DND-41 (cell line): ENCODE measurements around the gene EVI5L.

Experiments used
- ATAC-seq: fragments of 200-7000 bp; cut with Tn5 transposase; 3 replicates; pipeline ENCODE4 v1.9.1; 2021; ENCODE audit warnings: low read depth; ENCODE audit not compliant: insufficient read depth
- DNase-seq: peaks from one replicate; pipeline ENCODE4 v3.0.0-alpha.2; 2020
- H2AFZ ChIP-seq: 2 replicates; pipeline ENCODE4 v1.6.0; 2012; ENCODE audit warnings: low read depth, low read length
- H3K27ac ChIP-seq: 2 replicates; pipeline ENCODE4 v1.5.1; 2012; ENCODE audit warnings: low read length, inconsistent platforms
- H3K27me3 ChIP-seq: fragments of 200-600 bp; sonication (generic); 2 replicates; pipeline ENCODE4 v1.6.0; 2012; ENCODE audit warnings: low read length, mild to moderate bottlenecking, inconsistent platforms; ENCODE audit not compliant: insufficient read depth, poor library complexity
- H3K36me3 ChIP-seq: 2 replicates; pipeline ENCODE4 v1.5.1; 2012; ENCODE audit warnings: low read length, inconsistent platforms; ENCODE audit not compliant: insufficient read depth
- H3K4me1 ChIP-seq: 2 replicates; pipeline ENCODE4 v1.5.1; 2012; ENCODE audit warnings: mild to moderate bottlenecking, low read length; ENCODE audit not compliant: insufficient read depth
- H3K4me2 ChIP-seq: 2 replicates; pipeline ENCODE4 v1.6.0; 2012; ENCODE audit warnings: mild to moderate bottlenecking, moderate library complexity, low read length, inconsistent platforms; ENCODE audit not compliant: insufficient read depth
- H3K4me3 ChIP-seq, 2 experiments: fragments of 200-600 bp in 1 of 2; shearing (Covaris generic) in 1 of 2; 2 replicates each; pipeline ENCODE4 v1.5.1; 2012 to 2016; ENCODE audit warnings: inconsistent platforms in 2 of 2, low read length in 2 of 2, mild to moderate bottlenecking in 2 of 2, low read depth in 1 of 2, moderate library complexity in 1 of 2
- H3K79me2 ChIP-seq: 2 replicates; pipeline ENCODE4 v1.6.0; 2012; ENCODE audit warnings: low read length, inconsistent platforms; ENCODE audit not compliant: insufficient read depth
- H3K9ac ChIP-seq: 2 replicates; pipeline ENCODE4 v1.6.0; 2012; ENCODE audit warnings: low read depth, mild to moderate bottlenecking, inconsistent platforms, low read length, moderate library complexity
- H3K9me3 ChIP-seq: 2 replicates; pipeline ENCODE4 v1.5.1; 2012; ENCODE audit warnings: low read length, moderate library complexity, mild to moderate bottlenecking, inconsistent platforms; ENCODE audit not compliant: insufficient read depth, severe bottlenecking
- H4K20me1 ChIP-seq: 2 replicates; pipeline ENCODE4 v1.6.0; 2012; ENCODE audit warnings: low read length; ENCODE audit not compliant: insufficient read depth
- EZH2 ChIP-seq: IDR thresholded peaks from 3 replicates; pipeline ENCODE4 v1.6.1; 2012; ENCODE audit warnings: borderline replicate concordance, low read depth, mild to moderate bottlenecking, moderate library complexity, low read length, inconsistent platforms; ENCODE audit not compliant: severe bottlenecking
- TF ChIP-seq, protein P1 (sequence below): IDR thresholded peaks from 2 replicates; pipeline ENCODE4 v1.5.1; 2012; ENCODE audit warnings: borderline replicate concordance, low read length, moderate library complexity, mild to moderate bottlenecking; ENCODE audit not compliant: poor library complexity, severe bottlenecking; ENCODE audit errors: extremely low read depth

The EVI5L gene

GRCh38 chr19:7864690-7865074 lies 34.7 kb downstream of the EVI5L start:
- no peak for ATAC-seq
- TF ChIP-seq, protein P1, sequence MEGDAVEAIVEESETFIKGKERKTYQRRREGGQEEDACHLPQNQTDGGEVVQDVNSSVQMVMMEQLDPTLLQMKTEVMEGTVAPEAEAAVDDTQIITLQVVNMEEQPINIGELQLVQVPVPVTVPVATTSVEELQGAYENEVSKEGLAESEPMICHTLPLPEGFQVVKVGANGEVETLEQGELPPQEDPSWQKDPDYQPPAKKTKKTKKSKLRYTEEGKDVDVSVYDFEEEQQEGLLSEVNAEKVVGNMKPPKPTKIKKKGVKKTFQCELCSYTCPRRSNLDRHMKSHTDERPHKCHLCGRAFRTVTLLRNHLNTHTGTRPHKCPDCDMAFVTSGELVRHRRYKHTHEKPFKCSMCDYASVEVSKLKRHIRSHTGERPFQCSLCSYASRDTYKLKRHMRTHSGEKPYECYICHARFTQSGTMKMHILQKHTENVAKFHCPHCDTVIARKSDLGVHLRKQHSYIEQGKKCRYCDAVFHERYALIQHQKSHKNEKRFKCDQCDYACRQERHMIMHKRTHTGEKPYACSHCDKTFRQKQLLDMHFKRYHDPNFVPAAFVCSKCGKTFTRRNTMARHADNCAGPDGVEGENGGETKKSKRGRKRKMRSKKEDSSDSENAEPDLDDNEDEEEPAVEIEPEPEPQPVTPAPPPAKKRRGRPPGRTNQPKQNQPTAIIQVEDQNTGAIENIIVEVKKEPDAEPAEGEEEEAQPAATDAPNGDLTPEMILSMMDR: no peak
- TF ChIP-seq EZH2: no peak
- Histone ChIP-seq H3K27me3 (no peaks in the 10 kb centered on the region), H4K20me1 (peaks cover 7% of the 10 kb centered on the region; the same call in 1 of the 2 replicates), H3K27ac (no peak overlapping the region), H3K4me1 (peaks cover 16% of the 10 kb centered on the region), H2AFZ (no peak overlapping the region), H3K36me3 (peaks cover 6% of the 10 kb centered on the region; the same call in 1 of the 2 replicates), H3K4me2 (no peak overlapping the region), H3K9ac (no peak overlapping the region), H3K4me3 (no peak overlapping the region), H3K9me3 (no peaks in the 10 kb centered on the region), H3K79me2 (no peaks in the 10 kb centered on the region)
- no peak for DNase-seq

- Histone ChIP-seq H3K4me2 (no peak overlapping the region), H3K4me3 (no peak overlapping the region), H3K79me2 (no peaks in the 10 kb centered on the region), H3K9me3 (no peaks in the 10 kb centered on the region), H3K27ac (no peak overlapping the region), H3K27me3 (no peaks in the 10 kb centered on the region), H3K36me3 (peaks cover 6% of the 10 kb centered on the region; the same call in 1 of the 2 replicates), H3K9ac (no peak overlapping the region), H2AFZ (no peak overlapping the region), H4K20me1 (peaks cover 11% of the 10 kb centered on the region; the same call in 1 of the 2 replicates), H3K4me1 (peaks cover 20% of the 10 kb centered on the region)
- ATAC-seq (no peak), DNase-seq (no peak)
- TF ChIP-seq EZH2: no peak
- TF ChIP-seq, protein P1: no peak
These were observed 35.4 kb downstream of the EVI5L start for GRCh38 chr19:7865262-7865911.

GRCh38 chr19:7866399-7867091 lies 36.5 kb downstream of the EVI5L start:
- no peaks in the 10 kb centered on the region for H3K27me3 ChIP-seq

More at GRCh38 chr19:7866399-7867091, 36.5 kb downstream of the EVI5L start:
- H3K4me1 ChIP-seq: peaks cover 20% of the 10 kb centered on the region
- no peaks in the 10 kb centered on the region for H3K79me2 ChIP-seq
- no peak overlapping the region for H3K4me2 ChIP-seq
- H3K9ac ChIP-seq: no peak overlapping the region
- ATAC-seq (no peak), DNase-seq (no peak)
- TF ChIP-seq EZH2: no peak
- TF ChIP-seq, protein P1: no peak
- H4K20me1 ChIP-seq: 0 out of 2 replicates have a peak, but pooled peaks cover 8% of the 10 kb centered on the region
- H3K4me3 ChIP-seq: no peak overlapping the region
- H3K36me3 ChIP-seq: peaks cover 6% of the 10 kb centered on the region; the same call in 1 of the 2 replicates
- H2AFZ ChIP-seq: no peak overlapping the region
- H3K9me3 ChIP-seq: no peaks in the 10 kb centered on the region
- H3K27ac ChIP-seq: no peak overlapping the region
